Measurements from ENCODE around the gene TCF12.
"Not testable (repeated sequence)": the region's sequence is repeated elsewhere in the genome, so short reads cannot be mapped to it uniquely, and the experiment has no call there.

The TCF12 gene

DNA sequence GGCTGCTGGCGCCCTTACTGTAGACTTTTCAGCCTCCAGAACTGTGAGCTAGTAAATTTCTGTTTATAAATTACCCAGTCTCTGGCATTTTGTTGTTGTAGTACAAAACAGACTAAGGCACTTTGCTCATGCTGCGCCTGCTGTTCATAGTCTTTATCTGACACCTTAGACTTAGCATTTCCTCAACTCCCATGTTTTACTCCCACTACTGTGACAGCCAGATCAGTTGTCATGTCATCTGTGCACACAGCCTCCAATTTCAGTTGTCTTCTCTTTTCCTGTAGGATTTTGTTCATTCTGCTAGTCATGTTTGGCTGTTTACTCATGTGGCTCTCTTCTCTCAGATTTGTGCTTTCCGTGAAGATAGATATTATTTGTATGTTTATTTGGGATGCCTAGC lies 62.0 kb downstream of the TCF12 start:
- DNase-seq: no peak

DNA sequence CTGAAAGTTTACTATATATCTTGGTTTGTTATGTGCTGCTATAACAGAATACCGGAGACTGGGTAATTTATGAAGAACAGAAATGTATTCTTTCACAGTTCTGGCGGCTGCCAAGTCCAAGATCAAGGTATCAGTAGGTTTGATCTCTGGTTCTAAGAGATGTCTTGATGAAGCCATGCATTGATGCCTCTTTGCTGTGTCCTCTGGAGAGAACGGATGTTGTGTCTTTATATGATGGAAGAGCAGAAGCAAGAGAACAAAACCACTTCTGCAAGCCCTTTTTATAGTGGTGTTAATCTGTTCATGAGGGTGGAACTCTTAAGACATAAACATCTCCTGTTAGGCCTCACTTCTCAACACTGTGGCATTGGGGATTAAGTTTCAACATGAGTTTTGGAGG lies 62.7 kb downstream of the TCF12 start:
- no peak for DNase-seq

DNA sequence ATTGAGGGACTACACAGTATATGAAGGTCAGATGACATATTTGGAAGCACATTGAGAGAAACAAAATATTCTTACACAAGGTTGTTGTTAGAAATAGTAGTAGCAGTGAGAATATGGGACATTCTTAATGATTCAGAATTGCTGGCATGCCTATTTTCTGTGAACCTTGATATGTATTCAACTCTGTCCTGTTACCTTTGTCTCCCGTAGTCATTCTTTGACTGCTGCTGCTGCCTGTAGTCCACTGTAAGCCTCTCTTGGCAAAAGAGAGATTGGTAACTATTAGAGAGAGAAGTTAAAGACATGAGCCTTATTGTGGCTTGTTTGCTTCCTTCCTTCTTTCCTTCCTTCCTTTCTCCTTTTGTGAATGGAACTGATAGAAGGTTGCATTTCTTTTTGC lies 64.5 kb downstream of the TCF12 start:
- DNase-seq: no peak

DNA sequence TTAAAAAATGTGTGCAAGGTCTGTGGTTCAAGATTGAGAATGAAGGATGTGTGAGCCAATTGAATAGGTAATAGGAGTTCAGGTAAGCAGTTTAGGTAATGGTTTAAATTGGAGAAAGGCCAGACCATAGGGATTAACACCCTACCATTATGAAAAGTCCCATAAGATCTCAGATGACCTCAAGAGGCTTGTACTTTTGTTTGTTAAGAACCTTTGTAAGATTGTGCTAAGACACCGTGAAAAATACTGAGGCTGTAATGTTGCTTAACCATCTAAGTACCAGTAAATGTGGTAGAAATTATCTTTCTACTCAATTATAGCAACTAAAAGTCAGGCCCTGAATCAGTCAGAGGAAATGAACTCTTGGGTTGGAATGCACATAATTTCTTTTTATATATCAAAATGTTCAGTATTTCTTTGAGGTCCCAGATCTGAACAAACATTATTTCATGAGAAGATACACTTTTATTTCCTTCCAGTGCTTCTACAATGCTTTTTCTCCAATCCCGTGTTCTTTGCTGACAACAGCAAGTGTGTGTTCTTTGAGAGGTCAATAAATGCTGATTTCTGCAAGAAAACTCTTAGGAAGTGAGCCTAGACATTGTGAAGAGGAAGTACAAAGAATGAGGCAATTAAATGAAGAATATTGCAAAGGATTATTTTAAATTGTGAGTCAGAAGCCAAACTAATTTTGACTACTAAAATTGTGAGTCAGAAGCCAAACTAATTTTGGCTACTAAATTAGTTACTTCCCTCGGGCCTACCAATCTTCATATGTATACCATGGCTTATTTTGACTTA lies 66.4 kb downstream of the TCF12 start:
- no peak for DNase-seq

DNA sequence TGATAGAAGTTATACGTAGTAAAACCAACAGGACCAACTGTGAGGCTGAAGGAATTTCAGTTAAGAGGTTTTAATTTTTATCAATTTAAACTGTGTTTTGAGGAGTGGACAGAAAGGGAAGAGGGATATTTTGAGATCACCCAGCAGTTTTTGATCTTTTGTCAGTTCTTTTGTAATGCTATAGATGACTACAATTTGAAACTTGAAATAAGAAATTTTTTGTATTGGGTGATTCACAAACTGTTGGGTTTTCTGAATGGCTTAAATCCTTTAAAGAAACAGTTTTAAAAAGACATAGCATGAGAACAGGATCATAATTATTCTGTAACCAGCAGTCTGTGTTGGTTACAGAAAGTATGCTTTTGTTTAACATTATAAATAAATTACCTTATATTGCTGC lies 67.4 kb downstream of the TCF12 start:
- DNase-seq: no peak

DNA sequence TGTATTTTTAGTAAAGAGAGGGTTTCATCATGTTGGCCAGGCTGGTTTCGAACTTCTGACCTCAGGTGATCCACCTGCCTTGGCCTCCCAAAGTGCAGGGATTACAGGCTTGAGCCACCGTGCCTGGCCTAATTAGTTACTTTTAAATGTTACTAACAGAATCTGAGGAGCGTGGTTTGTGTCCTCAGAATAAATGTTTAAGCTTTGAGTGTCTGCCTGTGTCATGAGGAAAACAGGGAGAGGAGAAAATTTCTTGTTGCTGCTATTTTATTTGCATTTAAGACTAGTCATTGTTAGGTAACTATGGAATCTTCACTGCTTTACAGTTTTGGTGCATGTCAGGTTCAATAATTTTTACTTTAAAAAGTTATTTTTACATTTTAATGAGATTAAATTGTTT lies 68.8 kb downstream of the TCF12 start:
- DNase-seq: no peak

DNA sequence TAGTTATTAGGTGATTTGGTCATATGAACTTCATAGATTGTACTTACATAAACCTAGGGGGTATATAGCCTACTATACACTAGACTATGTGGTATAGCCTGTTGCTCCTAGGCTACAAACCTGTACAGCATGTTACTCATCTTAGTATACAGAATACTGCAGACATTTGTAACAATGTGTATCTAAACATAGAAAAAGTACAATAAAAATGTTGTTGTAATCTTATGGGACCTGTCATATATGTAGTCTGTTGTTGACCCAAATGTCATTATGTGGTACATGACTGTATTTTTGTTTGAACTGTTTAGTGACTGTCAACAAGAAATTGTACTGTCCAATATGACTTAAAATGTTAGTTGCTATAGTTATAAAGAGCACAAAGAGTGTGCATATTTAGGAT lies 69.8 kb downstream of the TCF12 start:
- no peak for DNase-seq

DNA sequence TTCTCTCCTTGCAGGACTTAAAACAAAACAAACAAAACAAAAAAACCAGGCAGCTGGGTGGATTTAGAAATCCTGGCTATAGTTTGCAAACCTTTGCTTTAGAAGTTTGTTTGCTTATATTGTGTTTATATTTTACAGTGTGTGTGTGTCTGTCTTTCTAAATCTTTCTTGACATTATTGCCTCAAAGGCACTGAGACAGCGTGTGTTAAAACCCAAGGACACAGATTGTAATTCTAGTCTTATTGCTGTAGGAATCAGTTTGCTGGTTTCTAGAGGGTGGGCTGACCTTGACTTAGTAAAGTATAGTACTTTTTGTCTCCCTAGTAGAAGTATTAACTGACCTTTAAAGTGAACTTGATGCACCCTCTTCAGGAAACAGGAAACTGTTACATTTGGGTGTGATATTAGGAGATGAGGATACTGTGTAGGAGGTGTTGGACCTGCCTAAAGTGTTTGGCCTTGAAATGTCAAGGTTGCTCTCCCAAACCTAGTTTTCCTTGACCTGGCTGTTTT lies 71.0 kb downstream of the TCF12 start:
- no peak for DNase-seq

DNA sequence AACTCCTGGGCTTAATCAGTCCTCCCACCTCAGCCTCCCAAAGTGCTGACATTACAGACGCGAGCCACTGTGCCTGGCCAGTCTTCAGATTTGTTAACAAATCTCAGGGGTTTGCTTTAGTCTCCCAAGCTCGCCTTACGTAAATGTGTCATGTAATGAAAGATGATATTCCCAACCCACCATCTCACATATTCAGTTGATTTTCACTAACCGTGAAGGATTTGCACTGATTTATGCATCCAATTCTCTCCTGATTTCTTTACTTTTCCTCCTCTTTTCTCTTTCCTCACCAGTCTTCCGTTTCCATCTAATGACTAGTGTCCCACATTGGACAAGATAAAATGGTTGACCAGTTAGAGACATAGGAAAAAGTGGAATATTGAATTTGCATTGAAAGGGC lies 72.6 kb downstream of the TCF12 start:
- no peak for DNase-seq

DNA sequence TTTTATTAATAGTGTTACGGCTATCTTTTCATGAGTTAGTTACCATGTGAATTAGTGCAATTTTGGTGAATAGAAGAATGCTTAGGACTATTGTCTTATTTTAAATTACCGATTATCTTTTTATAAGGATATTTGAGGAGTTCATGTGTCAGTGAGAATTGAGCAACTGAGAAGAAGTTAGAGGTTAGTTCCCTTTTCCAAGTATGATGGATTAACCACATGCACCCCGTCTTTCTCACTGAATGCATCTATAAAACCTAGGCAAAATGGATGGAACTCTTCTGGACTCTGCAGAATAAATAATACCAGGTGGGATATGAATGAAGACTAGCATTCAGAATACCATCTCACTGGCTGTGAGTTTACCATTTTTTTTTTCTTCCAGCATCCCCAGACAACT lies 74.3 kb downstream of the TCF12 start:
- DNase-seq: no peak

DNA sequence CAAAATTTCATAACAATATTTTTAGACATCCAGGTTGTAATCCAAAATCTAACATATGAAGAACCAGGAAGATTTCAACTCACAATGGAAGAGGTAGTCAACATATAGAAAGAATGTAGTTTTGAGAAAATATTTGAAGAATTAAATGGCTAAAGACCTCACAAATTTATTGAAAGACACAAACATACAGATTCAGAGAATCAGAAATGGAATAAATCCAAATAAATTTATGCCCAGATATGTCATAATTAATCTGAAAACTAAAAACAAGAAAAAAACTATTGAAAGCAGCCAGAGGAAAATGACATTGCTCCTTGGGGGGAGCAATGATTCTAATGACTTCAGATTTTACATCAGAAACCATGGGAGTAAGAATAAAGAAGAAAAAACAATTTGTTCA lies 75.8 kb downstream of the TCF12 start:
- no peak for DNase-seq

DNA sequence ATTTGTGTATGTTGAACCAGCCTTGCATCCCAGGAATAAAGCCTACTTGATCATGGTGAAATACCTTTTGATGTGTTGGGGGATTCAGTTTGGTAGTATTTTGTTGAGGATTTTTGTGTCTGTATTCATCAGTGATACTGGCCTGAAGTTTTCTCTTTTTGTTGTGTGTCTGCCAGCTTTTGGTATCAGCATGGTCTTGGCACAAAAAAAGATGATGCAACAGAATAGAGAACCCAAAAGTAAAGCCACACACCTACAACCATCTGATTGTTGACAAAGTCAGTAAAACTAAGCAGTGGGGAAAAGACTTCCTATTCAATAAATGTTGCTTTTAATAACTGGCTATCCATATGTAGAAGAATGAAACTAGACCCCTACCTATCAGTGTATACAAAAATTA lies 77.6 kb downstream of the TCF12 start:
- no peak for DNase-seq

DNA sequence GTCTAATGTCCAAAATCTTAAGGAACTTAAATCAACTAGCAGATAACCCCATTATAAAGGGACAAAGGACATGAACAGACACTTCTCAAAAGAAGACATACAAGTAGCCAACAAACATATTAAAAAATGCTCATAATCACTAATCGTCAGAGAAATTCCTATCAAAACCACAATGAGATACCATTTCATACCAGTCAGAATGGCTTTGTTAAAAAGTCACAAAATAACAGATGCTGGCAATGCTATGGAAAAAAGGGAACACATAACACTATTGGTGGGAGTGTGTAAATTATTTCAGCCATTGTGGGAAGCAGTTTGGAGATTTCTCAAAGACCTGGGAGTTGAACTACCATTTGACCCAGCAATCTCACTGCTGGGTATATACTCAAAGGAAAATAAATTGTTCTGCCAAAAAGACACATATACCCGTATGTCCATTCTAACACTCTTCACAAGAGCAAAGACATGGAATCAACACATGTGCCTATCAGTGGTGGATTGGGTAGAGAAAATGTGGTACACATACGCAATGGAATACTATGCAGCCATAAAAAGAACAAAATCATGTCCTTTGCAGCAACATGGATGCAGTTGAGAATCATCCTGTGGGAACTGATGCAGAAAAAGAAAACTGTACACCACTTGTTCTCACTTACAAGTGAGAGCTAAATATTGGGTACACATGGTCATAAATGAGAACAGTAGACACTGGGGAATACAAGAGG lies 78.5 kb downstream of the TCF12 start:
- DNase-seq: no peak

DNA sequence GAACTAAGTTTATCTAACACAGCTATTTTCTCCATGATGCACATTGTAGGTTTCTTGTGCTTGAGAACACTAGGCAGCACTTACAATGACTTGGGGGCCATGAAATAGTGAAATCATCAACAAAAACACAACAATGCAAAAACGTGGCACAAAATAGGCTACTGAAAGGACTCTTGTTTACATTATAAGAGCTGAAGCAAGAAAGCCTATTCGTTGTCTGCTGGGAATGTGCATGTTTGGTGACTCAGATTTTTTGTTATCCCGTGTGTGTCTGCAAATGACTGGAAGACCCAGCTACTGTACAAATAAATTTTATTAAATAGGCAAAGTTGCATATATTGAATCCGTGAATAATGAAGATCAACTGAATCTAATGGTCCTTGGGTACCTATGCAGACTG lies 85.0 kb downstream of the TCF12 start:
- no peak for DNase-seq

DNA sequence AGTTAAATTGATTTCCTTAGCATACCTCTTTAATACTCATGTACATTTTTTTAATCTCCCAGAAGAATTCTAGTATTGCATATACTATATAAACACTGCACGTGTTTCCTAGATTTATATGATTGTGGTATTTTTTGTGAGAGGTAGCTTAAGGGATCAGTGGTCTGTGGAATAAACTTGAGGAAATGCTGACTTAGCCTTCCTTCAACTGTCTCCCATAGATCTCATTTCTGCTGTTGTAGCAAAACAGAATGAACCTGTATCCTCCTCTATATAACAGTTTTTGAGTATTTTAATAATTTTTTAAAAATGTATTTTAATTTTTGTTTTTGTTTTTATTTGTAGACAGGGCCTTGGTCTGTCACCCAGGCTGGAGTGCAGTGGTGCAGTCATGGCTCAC lies 86.8 kb downstream of the TCF12 start:
- DNase-seq: no peak

DNA sequence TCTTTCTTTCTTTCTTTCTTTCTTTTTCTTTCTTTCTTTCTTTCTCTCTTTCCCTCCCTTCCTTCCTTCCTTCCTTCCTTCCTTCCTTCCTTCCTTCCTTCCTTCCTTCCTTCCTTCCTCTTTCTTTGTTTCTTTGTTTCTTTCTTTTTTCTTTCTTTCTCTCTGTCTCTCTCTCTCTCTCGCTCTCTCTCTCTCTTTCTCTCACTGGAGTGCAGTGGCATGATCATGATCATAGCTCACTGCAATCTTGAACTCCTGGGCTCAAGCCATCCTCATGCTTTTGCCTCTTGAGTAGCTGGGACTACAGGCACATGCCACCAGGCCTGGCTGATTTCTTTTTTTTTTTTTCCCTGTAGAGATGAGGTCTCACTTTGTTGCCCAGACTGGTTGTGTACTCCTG lies 89.4 kb downstream of the TCF12 start:
- DNase-seq: not testable (repeated sequence)

DNA sequence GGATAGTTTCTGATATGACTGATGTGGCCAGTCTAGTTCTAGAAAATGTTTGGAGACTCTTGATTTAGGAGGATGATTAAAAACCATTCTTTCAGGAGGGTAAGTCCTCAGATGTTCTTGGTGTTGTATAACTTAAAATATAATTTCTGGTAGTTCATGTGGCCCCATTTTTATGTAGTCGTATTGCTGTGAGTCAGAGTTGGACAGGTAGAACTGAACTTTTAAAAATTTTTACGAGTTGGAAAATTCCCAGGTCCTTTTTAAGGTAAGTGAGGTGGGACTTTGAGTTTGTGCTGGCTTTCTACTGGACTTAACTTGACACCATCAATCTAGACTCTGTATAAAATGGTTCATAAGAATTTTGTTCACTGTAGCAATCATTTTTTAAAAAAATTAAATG lies 92.3 kb downstream of the TCF12 start:
- no peak for DNase-seq

DNA sequence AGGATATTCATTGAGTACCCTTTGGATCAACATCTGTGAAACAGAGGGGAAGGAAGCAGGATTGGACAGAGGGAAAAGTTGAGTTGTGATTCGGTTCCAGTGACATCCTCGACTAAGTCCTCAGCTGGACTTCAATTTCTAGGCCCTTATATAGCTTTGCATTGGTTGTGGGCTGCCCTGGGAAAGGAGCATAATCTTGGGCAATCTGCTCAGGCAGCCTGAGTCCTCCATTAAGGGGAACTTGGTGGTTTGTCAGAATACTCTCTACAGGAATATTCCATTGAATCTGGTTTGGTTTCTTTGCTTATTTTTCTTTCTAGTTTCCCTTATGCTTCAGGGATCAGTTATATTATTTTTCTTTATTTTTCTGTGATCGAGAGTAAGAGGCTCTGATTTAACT lies 94.1 kb downstream of the TCF12 start:
- no peak for DNase-seq

DNA sequence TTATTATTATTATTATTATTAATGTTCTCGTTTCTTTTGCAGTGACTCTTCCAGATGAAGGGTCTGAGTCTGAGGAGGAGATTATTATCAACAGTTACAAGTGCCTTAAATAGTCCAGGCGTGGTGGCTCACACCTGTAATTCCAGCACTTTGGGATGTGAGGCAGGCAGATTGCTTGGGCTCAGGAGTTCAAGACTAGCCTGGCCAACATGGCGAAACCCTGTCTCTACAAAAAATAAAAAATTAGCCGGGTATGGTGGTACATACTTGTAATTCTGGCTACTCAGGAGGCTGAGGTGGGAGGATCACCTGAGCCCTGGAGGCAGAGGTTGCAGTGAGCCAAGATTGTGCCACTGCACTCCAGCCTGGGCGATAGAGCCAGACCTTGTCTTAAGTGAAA lies 96.5 kb downstream of the TCF12 start:
- not testable (repeated sequence) for DNase-seq

DNA sequence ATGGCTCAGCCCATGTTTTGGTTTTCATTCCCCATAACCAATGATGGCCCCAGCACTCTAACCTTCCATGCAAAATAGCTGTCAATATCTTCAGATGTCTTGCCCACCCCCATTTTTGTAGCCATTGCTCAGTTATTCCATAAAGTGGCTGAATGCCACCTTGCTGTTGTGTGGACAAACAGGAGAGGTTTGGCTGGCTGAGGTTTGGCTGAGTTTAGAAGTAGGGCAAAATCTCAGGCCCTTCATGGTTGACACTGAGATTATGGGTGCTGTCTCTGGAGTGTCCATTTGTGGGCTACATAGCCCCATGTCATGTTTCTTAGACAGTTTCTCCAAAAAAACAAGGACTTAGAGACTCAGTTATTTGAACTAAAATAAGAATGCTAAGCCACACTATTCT lies 96.9 kb downstream of the TCF12 start:
- no peak for DNase-seq

DNA sequence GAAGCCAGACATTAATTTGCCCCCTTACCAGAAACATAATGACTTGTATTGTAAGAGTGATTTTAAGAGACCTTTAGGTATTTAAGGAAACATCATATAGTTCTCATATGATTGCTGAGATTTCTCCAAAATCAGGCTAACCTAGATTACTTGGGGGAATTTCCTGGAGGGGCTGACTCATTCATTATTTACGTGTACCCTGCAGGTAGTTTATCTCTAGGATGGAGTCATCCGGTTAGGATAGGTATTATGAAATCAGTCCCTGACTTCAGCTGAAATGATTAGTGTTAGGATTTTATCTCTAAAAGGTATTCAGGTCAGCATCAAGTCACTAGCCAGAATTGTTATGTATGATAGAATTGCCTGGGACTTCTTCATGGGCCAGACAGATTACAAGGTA lies 97.5 kb downstream of the TCF12 start:
- no peak for DNase-seq

DNA sequence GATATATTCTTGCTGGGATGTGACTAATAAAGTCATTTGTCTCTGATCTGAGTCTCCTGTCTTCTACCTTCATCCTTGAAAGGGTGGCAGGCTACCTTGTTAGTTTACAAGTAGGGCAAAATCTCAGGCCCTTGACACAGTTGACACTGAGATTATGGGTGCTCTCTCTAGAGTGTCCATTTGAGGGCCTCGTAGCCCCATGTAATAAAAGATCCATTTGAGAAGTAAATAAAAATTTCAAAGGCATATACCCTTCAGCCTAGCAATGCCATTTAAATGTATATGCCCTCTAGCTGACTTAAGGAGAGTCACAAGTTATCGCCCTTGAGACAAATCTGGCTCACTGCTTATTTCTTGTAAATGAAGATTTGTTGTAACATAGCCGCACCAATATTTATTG lies 98.6 kb downstream of the TCF12 start:
- peak; percentile 24 for DNase-seq

DNA sequence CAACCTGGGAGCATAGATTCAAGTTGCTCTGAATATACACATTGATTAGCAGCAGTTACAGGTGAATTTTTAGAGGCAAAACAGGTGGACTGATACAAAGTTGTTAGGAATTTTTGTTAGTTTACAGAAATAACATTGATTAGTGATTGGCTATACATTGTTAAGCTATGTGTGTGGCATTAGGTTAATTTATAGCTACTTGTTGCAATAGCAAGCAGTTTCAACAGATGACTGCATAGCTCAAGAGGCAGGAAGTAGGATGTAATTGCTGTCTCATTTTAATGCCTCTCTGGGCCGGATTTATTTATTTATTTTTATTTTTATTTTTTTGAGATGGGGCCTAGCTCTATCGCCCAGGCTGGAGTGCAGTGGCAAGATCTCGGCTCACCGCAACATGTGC lies 99.7 kb downstream of the TCF12 start:
- DNase-seq: no peak

DNA sequence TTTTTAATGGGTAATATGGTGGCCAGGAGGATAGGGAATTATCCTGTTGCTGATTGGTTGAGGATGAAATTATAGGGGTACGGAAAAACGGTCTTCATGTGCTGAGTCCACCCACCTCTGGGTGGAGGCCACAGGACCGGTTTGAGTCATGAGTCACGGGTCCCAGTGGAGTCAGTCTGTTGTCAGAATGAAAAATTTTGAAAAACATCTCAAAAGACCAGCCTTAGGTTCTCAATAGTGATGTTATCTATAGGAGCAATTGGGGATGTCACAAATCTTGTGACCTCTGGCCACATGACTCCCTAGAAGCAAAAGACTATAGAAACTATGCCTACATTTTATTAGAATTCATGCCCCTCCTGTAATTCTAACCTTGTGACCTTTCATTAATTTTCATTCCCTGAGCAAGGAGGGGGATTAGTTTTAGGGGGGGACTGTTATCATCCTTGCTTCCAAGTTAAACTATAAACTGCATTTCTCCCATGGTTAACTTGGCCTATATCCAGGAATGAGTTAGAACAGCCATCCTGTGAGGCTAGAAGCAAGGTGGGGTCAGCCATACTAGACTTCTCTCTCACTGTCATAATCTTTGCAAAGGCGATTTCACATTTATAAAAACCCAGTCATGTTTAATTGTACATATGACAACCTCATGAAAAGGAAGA lies 101.2 kb downstream of the TCF12 start:
- no peak for DNase-seq

Data from eye (tissue), 1 donor.